SKM-1 (cell line): ENCODE measurements around the gene RTN4RL1.

ENCODE experiments used
- DNase-seq: peaks from one replicate; lab custom pipeline; 2025; ENCODE audit not compliant: unreplicated experiment; lab: John Stamatoyannopoulos, UW

RTN4RL1 gene

DNA sequence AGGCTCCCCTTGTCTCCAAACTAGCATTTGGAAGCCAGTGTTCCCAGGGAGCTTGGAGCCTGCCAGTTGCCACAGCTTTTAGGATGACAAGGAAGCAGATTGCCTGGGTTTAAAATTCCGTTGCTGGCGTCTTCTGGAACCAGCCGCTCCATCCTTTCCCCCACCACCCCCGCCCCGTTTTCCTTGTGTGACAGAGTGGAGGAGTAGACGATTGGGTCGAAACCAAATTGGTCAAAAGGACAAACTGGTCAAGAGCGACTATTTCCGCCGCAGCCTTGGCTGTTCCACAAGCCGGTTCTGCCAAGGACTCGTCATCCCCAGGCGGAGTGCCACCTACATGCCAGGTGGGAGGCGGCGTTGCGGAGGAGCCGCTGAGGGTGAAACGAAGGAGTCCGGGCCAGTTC is 104.2 kb downstream of the RTN4RL1 start:
- DNase-seq: no peak

DNA sequence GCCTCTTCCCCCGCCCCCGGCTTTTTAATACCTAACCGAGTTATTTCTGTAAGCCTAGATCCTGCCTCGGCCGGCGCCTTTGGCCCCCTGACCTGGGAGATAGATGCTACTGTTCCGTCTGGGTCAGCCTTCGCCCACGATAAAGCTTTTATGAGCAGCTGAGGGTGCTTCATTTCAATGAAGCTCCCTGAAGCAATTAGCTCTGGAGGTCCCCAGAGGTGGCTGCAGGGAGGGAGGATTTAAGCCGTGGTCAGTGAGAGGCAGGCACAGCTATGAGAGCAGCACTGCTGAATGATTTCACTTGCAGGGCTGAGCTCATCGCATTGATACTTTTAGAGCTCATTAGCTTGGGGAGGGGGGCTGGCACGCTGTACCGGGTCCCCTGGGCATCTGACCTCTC is 105.9 kb downstream of the RTN4RL1 start:
- DNase-seq: no peak

DNA sequence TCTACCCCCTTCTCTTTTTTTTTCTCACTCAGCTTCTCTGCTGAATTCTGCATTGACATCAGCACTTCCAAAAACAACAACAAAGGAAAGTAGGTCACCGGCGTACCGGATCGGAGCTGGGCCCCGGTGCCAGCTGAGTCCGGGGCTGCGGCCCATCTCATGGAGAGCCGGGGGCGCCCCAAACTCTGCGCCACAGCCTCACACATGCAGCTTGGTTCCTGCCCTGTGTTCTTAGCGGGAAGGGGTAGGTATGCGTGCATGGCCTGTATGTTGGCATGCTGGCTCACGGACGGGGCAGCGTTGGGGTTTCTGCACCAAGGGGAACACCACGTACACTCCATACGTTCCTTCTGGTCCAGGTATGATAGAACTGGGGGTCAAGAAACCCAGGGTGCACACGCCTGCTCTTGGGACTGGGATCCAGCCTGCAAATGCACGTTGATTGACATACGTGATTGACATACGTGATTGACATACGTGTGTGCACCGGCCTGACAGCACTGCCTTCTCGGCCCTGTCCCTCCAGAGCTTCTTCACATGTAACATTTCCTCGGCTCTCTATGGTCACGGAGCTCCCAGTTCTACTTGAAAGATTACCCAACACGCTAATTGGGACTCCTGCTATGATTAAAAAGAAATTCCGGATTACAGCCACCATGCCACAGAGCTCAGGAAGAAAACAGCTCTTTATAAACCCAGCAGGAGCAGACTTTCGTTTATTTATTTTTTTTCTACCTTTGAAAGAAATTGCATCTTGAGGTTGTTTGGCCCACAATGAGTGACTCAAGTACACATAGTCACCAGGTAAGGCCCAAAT is 106.6 kb downstream of the RTN4RL1 start:
- DNase-seq: no peak

DNA sequence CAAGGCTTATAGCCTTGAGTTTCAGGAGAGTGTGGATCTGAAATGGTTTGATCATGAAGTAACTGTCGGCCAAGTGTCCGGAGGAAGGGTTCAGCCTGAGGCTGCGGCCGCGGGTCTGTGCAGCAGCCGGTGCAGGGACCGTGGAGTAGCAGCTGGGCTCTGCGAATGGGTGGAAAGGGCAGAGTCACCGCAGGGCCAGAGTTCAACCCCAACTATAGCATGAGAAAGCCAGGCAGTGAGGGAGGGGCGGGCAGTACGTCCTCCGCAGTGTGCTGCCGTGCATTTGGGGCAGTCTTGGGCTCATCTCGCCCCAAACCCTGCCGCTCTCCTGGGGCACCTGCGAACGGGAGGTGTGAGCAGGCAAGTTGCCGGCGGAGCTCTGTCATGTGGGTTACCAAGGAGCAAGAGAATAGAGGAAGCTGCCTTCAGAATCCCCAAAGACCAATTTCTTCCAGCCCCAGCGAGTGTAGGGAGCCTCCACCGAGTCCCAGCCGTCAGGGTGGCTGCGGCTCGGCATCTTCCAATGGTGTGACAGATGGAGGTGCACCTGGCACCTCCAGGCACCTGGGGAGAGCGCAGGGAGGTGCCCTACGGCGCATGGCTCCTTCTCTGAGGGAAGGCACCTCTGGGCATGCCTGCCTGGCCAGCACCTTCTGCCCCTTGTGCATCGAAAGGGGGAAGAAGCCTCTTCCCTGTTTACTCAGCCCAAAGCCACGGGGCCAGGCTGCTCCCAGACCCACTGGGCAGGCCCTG is 108.0 kb downstream of the RTN4RL1 start:
- DNase-seq: no peak

DNA sequence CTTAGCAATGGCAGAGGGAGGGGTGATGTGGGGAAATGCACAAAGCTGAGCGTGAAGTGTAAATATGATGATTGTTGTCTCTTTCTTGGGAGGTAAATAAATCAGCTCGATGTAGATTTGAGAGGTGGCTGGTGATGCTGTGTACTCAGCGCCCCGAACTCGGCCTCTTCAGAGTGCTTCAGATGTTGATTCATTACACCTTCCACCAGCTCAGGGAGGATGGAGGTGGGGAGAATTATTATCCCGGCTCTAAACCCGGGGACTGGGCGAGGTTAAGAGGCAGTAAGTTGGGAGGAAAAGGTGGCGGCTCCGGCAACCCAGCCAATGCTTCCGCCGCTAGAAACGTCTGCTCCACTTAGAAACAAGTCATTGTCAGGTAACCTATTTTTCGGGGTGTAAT is 108.8 kb downstream of the RTN4RL1 start:
- DNase-seq: no peak

DNA sequence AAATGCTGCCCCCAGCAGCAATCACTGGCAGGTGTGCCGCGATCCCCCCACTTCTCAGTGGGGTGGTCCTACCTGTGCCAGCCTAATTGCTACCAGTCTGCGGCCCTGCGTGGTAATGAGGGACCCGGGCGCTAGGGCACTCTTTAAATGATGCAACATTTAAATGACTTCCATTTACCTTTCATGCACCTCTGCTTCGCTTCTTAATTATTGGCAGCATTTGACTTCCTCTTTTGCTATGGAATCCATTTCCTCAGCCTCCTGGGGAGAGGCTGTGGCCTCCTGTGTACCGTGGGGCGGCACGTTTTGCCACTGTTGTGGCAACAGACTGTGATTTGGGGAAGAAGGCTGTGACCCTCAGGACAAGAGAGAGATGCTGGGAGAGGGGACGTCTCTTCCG is 109.2 kb downstream of the RTN4RL1 start:
- no peak for DNase-seq

DNA sequence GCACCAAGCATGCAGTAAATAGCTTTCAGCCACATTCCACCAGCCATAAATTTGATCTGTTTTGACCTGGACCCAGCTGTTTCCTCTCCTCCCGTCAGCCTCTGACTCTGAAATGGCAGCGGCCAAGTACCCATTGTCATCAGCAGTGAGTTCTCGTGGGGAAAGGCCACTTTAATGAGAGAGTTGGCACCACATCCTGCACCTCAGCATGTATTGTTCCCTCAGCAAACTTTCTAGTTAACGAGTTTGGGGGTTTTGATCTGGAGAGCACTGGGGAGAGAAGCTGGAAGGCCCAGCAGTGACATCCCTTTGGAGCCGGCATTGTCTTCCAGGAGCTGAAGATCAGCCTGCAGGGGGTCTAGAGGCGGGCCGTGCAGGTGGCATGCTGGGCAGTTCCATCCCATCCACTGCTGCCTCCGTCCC is 110.5 kb downstream of the RTN4RL1 start:
- DNase-seq: no peak

DNA sequence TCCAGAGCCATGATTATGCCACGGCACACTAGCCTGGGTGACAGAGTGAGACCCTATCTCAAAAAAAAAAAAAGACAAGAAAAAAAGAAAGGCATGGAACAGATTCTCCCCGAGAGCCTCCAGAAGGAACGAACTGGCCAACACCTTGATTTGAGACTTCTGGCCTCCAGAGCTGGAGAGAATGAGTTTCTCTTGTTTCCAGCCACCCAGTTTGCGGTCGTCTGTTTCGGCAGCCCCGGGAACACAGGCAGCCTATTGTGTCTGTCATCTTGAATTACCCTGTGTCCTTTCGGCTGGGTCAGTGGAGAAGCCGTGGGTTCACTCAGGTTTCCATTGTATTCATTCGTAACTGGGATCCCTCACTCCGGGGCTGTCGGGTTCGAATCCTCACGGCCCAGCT is 111.4 kb downstream of the RTN4RL1 start:
- DNase-seq: no peak

DNA sequence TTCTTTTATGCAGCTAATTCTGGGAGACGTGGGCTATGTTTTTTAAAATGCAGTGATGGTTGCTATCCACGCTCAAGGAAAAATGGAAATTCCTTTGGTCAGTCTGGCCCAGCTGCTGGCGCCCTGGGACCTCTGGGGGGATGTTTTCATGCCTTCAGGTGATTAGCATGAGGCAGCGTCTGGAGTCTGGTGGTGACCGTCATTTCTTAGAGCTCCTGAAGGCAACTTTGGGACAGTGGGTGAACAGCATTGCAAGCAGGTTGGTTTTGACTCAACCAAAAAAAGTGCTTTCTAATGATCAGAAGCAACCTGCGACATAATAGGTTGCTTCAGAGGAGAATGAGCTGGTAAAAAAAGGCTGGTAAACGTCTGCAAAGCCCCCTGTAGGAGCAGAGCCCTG is 113.0 kb downstream of the RTN4RL1 start:
- no peak for DNase-seq

DNA sequence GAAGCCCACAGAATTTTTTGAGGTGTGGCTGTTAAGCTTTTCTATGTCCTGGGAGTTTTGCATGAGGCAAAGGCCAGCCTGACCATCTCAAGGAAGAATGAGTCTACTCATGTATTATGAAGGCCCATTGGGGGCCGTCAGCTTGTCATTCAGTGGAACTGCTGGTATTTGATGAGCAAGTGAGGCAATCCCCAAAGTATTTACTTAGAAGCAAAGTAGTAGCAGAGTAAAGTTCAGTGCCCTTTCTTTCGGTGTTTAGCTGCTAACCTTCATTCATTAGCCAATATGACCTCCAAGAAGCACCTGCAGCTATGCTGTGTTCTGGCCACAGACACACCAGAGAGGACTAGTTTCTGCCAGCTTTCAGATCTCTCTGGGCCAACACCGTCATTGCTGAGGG is 115.1 kb downstream of the RTN4RL1 start:
- no peak for DNase-seq

DNA sequence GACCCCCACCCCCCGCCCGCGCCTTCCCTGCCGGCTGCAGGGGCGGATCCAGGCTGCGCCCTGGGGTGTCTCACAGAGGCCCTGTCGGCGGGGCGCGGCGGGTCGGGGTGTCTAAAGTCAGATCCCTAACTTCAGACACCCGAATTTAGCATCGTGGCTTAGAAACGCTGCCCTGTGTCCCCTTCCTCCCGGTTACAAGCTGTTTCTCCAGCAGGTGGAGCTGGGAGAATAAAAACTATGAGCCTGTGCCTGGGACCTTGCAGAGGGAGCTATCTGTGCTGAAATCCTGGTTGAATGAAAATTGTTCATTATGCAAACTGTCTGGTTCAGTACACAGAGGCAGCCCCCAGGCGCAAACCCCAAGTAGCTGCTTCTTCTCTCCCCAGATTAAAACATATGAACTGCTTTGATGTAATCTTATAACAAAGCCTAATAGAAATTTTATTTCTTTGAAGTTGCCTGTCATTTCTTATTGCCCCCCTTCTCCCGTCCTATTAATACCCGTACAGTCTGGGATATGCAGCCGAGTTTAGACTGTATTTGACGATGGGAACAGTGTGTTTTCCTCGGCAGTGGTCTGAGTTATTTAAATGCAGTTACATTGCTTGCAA is 116.3 kb downstream of the RTN4RL1 start:
- DNase-seq: peak; percentile 1

DNA sequence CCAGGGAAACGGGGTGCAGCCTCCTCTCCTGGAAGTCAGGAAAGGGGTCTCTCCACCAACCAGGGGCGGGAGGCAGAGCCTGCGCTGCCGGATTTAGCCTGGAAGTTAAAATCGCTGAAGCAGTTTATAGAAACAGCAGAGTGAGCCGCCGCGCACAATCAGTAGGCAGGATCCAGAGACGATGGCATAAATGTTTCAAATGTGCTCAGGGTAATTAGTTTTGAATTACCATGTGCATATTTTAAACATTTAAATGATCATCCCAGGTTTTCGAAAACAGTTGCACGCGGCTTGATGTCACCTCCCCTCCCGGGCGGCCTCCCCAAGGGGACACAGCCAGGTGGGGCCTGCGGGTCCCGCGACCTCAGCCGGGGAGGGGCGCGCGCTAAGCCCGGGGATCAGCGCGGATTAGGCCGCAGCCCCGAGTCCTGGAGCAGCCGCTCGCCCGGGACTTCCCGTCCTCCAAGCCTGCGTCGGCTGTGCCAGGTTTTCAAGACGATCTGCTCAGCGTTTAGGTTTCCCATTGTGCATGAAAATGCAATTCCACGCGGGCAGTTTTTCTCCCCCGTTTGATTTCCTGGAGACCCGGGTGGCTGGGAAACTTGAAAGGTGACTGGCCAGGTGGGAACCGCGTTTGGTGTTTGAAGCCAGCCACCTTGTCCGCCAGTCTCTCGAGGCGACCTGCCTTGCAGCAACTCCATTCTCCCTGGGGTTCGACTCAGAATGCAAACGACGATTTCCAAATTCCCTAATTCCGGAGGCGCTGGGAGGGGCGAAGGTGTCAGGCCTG is 117.0 kb downstream of the RTN4RL1 start:
- no peak for DNase-seq

DNA sequence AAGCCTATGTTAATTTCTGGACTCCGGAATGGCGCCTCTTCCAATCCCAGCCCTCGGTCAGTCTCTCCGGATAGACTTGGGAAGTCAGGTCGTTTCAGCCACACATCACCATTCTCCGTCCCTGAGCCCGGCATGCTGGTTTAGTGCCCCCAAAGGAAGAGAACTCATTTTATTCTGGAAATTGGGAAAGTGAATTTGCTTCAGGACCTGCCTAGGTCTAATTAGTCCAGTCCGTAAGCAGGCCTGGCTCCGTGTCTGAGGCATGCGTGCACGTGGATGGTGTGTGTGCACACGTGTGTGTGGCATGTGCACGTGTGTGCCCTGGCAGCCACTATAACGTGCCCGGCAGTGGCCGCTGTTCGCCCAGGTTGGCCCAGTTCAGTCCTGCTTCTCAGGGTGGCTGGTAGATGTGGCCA is 117.9 kb downstream of the RTN4RL1 start:
- DNase-seq: no peak

DNA sequence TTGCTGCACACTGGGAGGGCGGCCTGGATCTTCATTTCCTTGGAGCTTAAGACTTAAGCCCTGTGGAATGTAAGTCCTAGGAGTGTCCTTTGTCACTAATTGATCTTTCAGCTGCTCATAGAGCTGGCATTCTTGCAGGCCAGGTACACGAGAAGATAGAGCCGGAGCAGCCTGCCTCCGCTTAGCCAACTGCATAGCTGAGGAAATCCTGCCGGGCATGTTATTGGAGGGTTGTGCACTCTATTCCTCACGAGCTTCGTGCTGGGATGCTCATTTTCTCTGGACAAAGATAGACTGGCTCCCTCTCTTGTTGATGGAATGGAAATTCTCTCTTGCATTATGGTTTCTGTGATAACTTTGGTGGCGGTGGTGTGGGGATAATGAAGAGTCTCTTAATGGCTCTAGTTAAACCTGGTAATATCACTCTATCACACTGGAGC is 118.5 kb downstream of the RTN4RL1 start:
- no peak for DNase-seq

DNA sequence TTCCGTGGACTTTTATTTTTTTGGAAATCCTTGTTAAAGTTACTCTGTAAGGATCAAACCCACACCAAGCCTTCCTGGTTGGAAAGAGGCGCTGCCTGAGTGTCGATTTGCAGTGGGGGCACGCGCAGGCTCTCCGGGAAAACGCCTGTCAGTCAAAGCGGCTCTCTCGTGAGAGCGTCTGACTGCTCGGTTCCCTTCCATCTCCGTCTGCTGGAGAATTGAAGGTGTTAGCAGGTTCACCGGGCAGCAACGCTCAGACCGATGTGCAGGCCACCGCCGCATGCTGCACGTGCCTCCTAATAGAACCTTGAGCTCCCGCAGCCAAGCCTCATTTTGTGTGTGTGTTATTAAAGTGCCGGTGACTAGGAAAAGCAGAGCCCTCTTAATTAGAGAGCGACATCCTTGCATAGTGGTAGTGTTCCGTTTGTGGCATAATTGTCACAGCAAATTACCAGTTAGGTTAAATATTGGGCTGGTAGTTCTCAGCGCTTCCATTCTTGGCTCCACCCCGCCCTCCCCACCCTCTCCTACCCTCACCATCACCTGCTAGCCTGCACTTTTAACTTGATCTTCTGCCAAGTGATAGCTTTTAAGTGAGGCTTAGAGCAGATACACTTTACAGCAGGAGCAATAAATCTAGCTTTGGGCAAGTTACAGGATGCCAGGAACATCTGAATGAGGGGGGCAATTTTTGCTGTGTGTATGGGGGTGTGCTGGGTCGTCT is 119.8 kb downstream of the RTN4RL1 start:
- no peak for DNase-seq

DNA sequence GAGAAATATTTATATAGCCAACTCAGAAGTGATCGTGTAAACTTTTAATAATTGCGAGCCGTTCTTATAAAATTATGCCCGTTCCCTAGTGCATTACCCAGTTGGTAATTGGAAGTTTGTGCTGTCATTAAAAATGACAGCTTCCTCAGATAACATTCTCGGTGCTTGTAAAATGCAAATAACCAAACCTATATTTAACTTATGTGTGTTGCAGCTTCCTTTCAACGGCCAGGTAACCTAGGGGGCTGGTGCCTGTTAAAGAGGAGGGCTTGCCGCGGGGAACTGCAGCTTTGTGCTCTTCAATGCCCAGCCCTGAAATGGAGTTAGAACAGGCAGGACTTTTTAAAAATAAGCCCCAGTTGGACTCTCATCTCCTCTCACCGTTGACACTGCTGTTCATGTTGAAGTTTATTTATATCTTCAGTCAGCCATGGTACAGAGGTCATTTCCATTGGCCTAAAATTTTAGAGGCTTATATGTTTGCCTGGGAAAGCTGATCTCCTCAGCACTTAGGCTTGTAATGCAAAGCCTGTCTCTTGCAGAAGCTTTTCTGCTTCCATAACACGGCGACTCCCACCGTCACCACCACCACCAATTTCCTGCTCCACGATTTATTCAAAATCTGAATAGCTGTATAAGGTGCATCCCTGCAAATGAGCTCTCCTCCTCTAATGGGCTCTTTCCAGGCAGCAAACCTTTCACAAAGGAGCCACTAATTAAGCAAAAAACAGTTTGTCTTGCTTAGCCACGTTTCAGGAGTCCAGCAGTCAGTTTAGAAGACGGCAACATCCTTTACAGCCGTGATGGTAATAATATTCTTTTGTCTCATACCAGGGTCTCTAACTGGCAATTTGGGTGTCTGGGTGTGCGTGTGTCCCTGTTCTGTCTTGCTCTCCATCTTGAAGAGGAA is 120.6 kb downstream of the RTN4RL1 start:
- no peak for DNase-seq

DNA sequence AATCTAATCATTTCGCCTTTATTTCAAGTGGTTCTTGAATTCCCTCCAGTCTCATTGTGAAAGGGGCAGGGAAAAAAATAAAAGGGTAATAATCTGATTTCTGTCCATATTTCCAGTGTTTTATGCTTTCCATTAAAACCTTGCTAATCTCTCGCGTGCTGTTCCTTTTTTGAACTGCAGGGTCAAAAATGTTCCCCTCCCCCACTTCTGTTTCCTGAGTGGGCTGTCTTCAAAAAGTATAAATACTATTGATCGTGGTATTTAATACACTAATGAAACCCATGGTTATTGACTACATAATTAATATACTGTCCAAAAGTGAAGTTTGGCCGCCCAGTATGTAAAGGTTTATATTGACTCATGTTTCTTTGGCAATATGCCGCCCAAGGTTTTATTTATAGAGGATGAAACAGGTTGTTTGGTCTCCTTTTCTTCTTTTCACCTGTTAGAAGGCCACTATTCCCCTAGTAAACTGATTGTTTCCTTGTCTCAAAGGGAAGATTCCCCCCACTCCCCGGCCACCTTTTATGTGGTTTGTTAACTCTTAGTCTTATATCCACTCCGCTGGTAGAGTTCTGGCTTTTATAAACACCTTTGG is 125.6 kb downstream of the RTN4RL1 start:
- DNase-seq: no peak

DNA sequence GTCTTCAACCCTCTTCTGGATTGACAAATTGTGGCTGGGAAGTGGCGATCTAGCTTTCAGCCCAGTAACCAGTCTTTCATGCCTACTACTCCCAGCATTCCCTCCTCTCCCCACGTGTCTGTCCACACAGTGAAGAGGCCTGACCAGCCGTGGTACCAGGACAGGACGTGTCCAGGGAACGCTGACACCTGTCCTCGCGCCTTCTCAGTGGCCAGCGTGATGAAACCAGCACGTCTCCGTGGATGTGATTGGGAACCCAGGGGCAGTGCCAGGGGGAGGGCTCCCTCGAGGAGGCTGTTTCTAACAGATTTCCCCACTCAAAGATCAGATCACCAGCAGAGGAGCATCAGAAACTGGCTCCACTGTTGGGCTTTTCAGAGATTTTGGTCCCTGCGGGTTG is 126.3 kb downstream of the RTN4RL1 start:
- no peak for DNase-seq

DNA sequence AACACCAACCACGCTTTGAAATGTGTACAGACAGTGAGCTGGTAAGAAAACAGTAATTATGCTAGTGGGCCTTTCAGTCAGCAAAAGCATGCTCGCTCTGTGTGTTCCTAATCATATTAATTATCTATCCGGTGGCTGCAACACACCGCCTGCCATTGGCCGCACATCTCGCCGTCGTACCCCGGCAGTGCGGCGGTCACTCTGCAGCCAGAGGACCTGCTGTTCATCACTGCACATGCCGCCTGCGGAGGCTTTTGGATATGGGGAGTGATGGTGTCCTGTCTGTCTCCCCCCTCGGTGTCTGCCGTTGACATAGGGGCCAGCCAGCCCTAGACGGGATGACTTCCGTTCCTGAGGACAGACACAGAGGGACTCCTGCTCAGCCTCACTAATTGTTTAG is 126.8 kb downstream of the RTN4RL1 start:
- DNase-seq: no peak
